Upper lobe of left lung (tissue), 6 donors: Measurements from ENCODE around the gene HSPA1L. TPM values are rescaled to one million over a fixed set of nuclear protein-coding genes. Genes with fewer than 3 reads are reported as not detected.

Source experiments
- ATAC-seq, 2 donors: fragments of 200-7000 bp; cut with Tn5 transposase; one replicate each; pipeline ENCODE4 v1.9.1; 2022; ENCODE audit warnings: mild to moderate bottlenecking in 2 of 2, moderate library complexity in 2 of 2; ENCODE audit not compliant: low FRiP score in 2 of 2
- DNase-seq, 2 donors: peaks; one replicate each; pipeline ENCODE4 v3.0.0-alpha.2; 2019 to 2020
- H3K27ac ChIP-seq, 4 donors: fragments of 200-600 bp; sonication (generic); one replicate each; pipeline ENCODE4 v1.5.1; 2016 to 2019
- H3K27me3 ChIP-seq, 4 donors: fragments of 200-600 bp; sonication (generic); one replicate each; pipeline ENCODE4 v1.5.1; 2017 to 2019
- H3K36me3 ChIP-seq, 4 donors: fragments of 200-600 bp; sonication (generic); one replicate each; pipeline ENCODE4 v1.5.1; 2016 to 2019
- H3K4me1 ChIP-seq, 4 donors: fragments of 200-600 bp; sonication (generic); one replicate each; pipeline ENCODE4 v1.5.1; 2018 to 2019
- H3K4me3 ChIP-seq, 4 donors: fragments of 200-600 bp; sonication (generic); one replicate each; pipeline ENCODE4 v1.5.1; 2017 to 2019; ENCODE audit warnings: mild to moderate bottlenecking in 2 of 4, moderate library complexity in 1 of 4
- H3K9me3 ChIP-seq, 4 donors: fragments of 200-600 bp; sonication (generic); one replicate each; pipeline ENCODE4 v1.5.1; 2018 to 2019
- EP300 ChIP-seq, 4 donors: sonication (generic); formaldehyde crosslinking; IDR thresholded peaks; one replicate each; pipeline ENCODE4 v1.5.1; 2017; ENCODE audit warnings: antibody characterized with exemption in 4 of 4, control low read depth in 2 of 4
- POLR2A ChIP-seq, 4 donors: fragments of 450-650 bp; IDR thresholded peaks; one replicate each; pipeline ENCODE4 v1.5.1; 2016 to 2017; ENCODE audit warnings: antibody characterized with exemption in 4 of 4, mild to moderate bottlenecking in 2 of 4
- POLR2AphosphoS5 ChIP-seq, 2 donors: sonication (generic); formaldehyde crosslinking; IDR thresholded peaks; one replicate each; pipeline ENCODE4 v1.5.1; 2017; ENCODE audit warnings: antibody characterized with exemption in 2 of 2
- WGBS, 2 donors: methylation state at CpG; one replicate each; pipeline ENCODE4 v1.1.5; 2017 to 2018; 5-methylcytosine and 5-hydroxymethylcytosine counted together
- total RNA-seq, 6 donors: library from RNA; depleted of rRNA in 4 of 6; stranded (reverse); fragments of >200 nt in 4 of 6; gene quantifications; one replicate each; pipeline versions ENCODE4 v1.1.0 to v1.2.1, GENCODE V29; 2016 to 2021
- TF ChIP-seq, protein P1 (sequence below), 6 experiments: fragments of 450-650 bp in 4 of 6; fragments of 200-600 bp in 2 of 6; sonication (generic) in 2 of 6; IDR thresholded peaks; one replicate each; pipeline ENCODE4 v1.5.1; 2016 to 2019; ENCODE audit warnings: antibody characterized with exemption in 6 of 6
- donor health status: DM: no; HTN: no; CAD: no; lungs with moderate emphysema.
- donor health status: DM: no; HTN: yes; CAD: no; lungs with severe emphysema.

HSPA1L gene
- total RNA-seq, 6 donors from 2014 or later: 0.89 to 3.1 (median 2.0) TPM

DNA sequence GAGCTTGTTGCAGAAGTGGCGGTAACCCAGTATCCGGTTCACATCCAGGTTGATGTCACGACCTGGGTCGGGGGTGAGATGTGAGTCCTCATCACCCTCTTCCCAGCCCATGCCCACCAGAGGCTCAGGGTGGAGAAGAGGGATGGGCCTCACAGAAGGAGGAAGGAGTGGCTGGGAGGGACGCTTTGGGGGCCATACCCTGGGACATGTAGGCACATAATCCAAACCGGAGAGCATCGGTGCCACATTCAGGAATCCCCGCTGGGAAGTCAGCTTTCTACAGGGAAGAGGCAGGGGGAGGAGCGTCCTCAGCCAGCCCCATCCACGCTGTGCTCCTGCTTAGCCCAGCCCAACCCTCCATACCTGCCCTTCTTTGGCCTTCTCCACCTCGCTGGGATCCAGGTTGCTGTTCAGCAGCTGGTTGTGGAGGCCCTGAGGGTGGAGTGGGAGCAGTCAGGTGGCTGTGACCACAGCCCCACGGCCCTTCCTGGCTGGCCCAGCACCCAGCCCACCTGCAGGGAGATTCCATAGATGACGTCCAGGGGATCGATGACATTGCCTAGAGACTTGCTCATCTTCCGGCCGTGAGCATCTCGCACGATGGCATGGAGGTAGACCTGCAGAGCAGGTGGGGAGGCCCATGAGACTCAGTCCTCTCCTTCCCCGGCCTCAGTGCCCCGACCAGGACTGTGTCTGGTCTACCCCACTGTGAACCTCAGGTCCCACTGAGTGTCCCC lies 34.4 kb downstream of the HSPA1L start:
- WGBS, 2 donors: 93% methylated on average over 20 of the region's 20 CpGs; no CpG with 5 or more reads in 1 of the 2 donors
- H3K36me3 ChIP-seq: peaks cover 18 to 74% (median 64%) of the 10 kb centered on the region in 4 donors
- ATAC-seq (no peak), DNase-seq (no peak)
- no peaks in the 10 kb centered on the region for H3K9me3 ChIP-seq
- peaks cover 7 to 16% (median 12%) of the 10 kb centered on the region in 4 donors for H3K4me1 ChIP-seq
- H3K4me3 ChIP-seq: no peak overlapping the region
- H3K27me3 ChIP-seq: no peaks in the 10 kb centered on the region
- TF ChIP-seq POLR2A (IDR thresholded peaks at IDR 0.05): no peak
- TF ChIP-seq, protein P1, sequence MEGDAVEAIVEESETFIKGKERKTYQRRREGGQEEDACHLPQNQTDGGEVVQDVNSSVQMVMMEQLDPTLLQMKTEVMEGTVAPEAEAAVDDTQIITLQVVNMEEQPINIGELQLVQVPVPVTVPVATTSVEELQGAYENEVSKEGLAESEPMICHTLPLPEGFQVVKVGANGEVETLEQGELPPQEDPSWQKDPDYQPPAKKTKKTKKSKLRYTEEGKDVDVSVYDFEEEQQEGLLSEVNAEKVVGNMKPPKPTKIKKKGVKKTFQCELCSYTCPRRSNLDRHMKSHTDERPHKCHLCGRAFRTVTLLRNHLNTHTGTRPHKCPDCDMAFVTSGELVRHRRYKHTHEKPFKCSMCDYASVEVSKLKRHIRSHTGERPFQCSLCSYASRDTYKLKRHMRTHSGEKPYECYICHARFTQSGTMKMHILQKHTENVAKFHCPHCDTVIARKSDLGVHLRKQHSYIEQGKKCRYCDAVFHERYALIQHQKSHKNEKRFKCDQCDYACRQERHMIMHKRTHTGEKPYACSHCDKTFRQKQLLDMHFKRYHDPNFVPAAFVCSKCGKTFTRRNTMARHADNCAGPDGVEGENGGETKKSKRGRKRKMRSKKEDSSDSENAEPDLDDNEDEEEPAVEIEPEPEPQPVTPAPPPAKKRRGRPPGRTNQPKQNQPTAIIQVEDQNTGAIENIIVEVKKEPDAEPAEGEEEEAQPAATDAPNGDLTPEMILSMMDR (IDR thresholded peaks at IDR 0.05): no peak
- TF ChIP-seq POLR2AphosphoS5 (IDR thresholded peaks at IDR 0.05): no peak
- TF ChIP-seq EP300 (IDR thresholded peaks at IDR 0.05): no peak
- H3K27ac ChIP-seq: no peak overlapping the region

DNA sequence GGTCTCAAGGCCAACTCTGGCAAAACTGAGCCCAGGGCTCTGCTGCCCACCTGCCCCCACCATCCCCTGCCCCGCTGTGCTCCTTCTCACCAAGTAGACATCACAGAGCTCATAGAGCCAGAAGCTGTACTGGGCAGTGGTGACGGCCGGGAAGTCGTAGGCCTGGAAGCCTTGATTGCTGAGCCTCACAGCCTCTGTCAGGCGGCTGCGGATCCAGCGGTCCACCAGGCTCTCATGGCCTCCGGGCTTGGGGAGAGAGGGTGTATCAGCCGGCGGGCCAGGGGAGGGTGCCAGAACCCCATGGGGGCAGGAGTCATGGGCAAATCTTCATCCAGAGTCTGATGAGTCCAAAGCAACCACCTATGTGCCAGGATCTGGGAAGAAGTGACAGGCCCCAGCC lies 35.2 kb downstream of the HSPA1L start:
- Histone ChIP-seq H3K9me3 (no peaks in the 10 kb centered on the region), H3K4me1 (peaks cover 7 to 16% (median 12%) of the 10 kb centered on the region in 4 donors), H3K27me3 (no peaks in the 10 kb centered on the region), H3K36me3 (peaks cover 18 to 67% (median 57%) of the 10 kb centered on the region in 4 donors), H3K4me3 (no peak overlapping the region), H3K27ac (no peak overlapping the region)
- ATAC-seq (no peak), DNase-seq (peak in 1 of 2 donors; percentile 66)
- TF ChIP-seq POLR2A (IDR thresholded peaks at IDR 0.05) (no peak), POLR2AphosphoS5 (IDR thresholded peaks at IDR 0.05) (no peak), EP300 (IDR thresholded peaks at IDR 0.05) (no peak)
- TF ChIP-seq, protein P1 (IDR thresholded peaks at IDR 0.05): no peak
- WGBS, 2 donors: 91 to 97% methylated on average over 8 to 10 of the region's 10 CpGs

DNA sequence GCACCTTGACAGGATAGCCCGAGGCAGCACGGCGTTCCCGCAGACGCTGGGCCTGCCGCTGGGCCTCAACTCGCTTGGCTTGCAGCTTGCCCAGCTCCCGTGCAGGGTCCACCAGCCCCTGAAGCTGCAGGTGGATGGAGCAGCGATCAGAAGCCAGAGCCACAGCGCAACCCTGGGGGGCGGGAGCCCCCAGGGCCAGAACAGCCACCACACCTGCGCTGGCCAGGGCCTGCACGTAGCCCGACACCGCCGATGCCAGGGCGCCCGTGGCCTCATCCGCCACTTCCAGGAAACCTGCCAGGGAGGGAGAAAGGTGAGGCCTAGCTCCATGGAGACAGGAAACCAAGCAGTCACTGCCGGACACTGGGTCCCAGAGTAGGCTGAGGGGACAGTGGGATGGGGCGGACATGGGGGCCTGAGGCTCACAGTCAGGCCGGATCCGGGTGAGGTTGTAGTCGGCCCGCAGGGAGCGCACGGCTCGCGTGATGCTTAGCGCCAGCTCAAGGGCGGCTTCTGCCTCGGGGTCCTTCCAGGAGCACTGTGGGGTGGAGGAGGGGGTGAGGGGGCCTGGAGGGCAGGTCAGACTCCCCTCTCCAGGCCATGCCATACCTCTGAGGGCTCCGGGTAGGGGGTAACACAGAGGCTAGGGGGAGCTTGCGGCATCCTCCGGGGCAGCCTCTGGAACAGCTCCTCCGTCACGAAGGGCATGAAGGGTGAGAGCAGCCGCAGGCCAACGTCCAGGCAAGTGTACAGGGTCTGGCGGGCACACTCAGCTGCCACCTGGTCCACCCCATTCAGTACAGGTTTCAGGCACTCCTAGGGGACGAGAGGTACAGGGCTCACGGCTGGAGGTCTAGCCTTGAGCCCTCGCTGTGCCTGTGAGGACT lies 35.8 kb downstream of the HSPA1L start:
- TF ChIP-seq POLR2A (IDR thresholded peaks at IDR 0.05): no peak
- TF ChIP-seq EP300 (IDR thresholded peaks at IDR 0.05): no peak
- TF ChIP-seq POLR2AphosphoS5 (IDR thresholded peaks at IDR 0.05): no peak
- TF ChIP-seq, protein P1 (IDR thresholded peaks at IDR 0.05): no peak
- Histone ChIP-seq H3K27me3 (no peaks in the 10 kb centered on the region), H3K27ac (no peak overlapping the region), H3K36me3 (peaks cover 14 to 60% (median 51%) of the 10 kb centered on the region in 4 donors), H3K9me3 (no peaks in the 10 kb centered on the region), H3K4me3 (no peak overlapping the region), H3K4me1 (peaks cover 7 to 16% (median 12%) of the 10 kb centered on the region in 4 donors)
- WGBS, 2 donors: 94% methylated on average over 24 to 43 of the region's 43 CpGs
- DNase-seq: peak in 1 of 2 donors; percentile 71
- no peak for ATAC-seq

DNA sequence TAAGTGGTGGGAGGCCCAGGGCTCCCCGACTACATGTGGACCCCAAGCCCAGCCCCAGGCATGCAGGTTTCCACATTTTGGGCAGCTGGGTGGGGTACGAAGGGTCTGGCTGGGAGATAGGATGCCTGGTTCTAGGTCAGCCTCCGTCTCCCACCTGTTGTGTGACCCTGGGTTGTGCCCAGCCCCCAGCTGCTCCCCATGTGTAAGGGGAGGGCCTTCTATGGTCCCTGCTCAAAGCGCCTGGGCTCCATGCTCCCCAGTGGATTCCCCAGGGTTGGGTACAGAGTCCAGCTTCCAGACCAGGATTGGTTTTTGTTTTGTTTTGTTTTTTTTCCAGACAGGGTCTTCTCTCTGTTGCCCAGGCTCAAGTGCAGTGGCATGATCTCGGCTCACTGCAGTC lies 36.9 kb downstream of the HSPA1L start:
- ATAC-seq (no peak), DNase-seq (no peak)
- no peak overlapping the region for H3K4me3 ChIP-seq
- H3K9me3 ChIP-seq: no peaks in the 10 kb centered on the region
- WGBS, 2 donors: 93 to 97% methylated on average over 2 to 5 of the region's 5 CpGs
- H3K27ac ChIP-seq: peak overlapping the region in 1 of 4 donors; percentile 75
- H3K36me3 ChIP-seq: peaks cover 14 to 53% (median 46%) of the 10 kb centered on the region in 4 donors
- H3K4me1 ChIP-seq: peaks cover 7 to 16% (median 12%) of the 10 kb centered on the region in 4 donors
- no peaks in the 10 kb centered on the region for H3K27me3 ChIP-seq
- TF ChIP-seq, protein P1 (IDR thresholded peaks at IDR 0.05): no peak
